A673 (cell line): Measurements from ENCODE around the gene SH3RF3. TPM values are rescaled to one million over a fixed set of nuclear protein-coding genes. Genes with fewer than 3 reads are reported as not detected.

Experiments used
- BruUV-seq: library from RNA; stranded (reverse); fragments of 400-500 nt; replicated peaks from 2 replicates; lab custom pipeline; 2021; lab: Mats Ljungman, UMichigan
- CTCF ChIA-PET: fragments of 300-600 bp; sonication (Branson Sonifier 250); formaldehyde crosslinking; loops from one replicate; lab custom pipeline; 2022; ENCODE audit warnings: antibody characterized with exemption; lab: Charles Lee
- POLR2A ChIA-PET: fragments of 300-600 bp; sonication (Branson Sonifier 250); formaldehyde crosslinking; loops from one replicate; lab custom pipeline; 2022; ENCODE audit warnings: antibody characterized with exemption; ENCODE audit not compliant: low non-redundant PET; lab: Charles Lee
- DNase-seq: peaks from one replicate; pipeline ENCODE4 v3.0.0-alpha.2; 2015; ENCODE audit warnings: low spot score
- H3K27ac ChIP-seq: fragments of 200-600 bp; sonication (generic); 2 replicates; pipeline ENCODE4 v1.5.1; 2016; ENCODE audit warnings: mixed run types, low read depth, mild to moderate bottlenecking, mixed read lengths, antibody characterized with exemption, low read length; ENCODE audit not compliant: poor library complexity, severe bottlenecking
- H3K27me3 ChIP-seq: fragments of 200-600 bp; sonication (generic); replicated peaks from 2 replicates; pipeline ENCODE4 v1.6.1; 2017; ENCODE audit warnings: mixed run types, low read depth, mild to moderate bottlenecking, mixed read lengths, antibody characterized with exemption, low read length; ENCODE audit not compliant: insufficient read depth, poor library complexity
- H3K36me3 ChIP-seq: fragments of 200-600 bp; sonication (generic); 2 replicates; pipeline ENCODE4 v1.6.1; 2016; ENCODE audit warnings: mixed run types, mild to moderate bottlenecking, mixed read lengths, antibody characterized with exemption, low read length; ENCODE audit not compliant: insufficient read depth, poor library complexity, severe bottlenecking
- H3K4me1 ChIP-seq: fragments of 200-600 bp; sonication (generic); 2 replicates; pipeline ENCODE4 v1.6.1; 2017; ENCODE audit warnings: mixed run types, mild to moderate bottlenecking, mixed read lengths, antibody characterized with exemption, low read length; ENCODE audit not compliant: insufficient read depth, poor library complexity, severe bottlenecking
- H3K4me3 ChIP-seq: fragments of 200-600 bp; sonication (generic); 2 replicates; pipeline ENCODE4 v1.5.1; 2016; ENCODE audit warnings: low read depth, mixed run types, mild to moderate bottlenecking, mixed read lengths, low read length; ENCODE audit not compliant: poor library complexity, severe bottlenecking
- H3K9me3 ChIP-seq: fragments of 200-600 bp; sonication (generic); 2 replicates; pipeline ENCODE4 v1.6.1; 2016; ENCODE audit warnings: mixed run types, low read depth, mild to moderate bottlenecking, mixed read lengths, antibody characterized with exemption, low read length; ENCODE audit not compliant: poor library complexity, severe bottlenecking
- EZH2 ChIP-seq: fragments of 200-600 bp; sonication (generic); IDR thresholded peaks from 2 replicates; pipeline ENCODE4 v1.6.1; 2017; ENCODE audit warnings: borderline replicate concordance, low read depth, mild to moderate bottlenecking, mixed read lengths, antibody characterized with exemption, low read length; ENCODE audit not compliant: poor library complexity, severe bottlenecking
- intact Hi-C: fragments of 100-400 bp; cut with micrococcal nuclease; formaldehyde crosslinking; loops from one replicate; pipeline ENCODE4 v1.10.0; 2022; ENCODE audit not compliant: unreplicated experiment
- total RNA-seq: library from RNA; stranded (reverse); gene quantifications from 2 replicates; pipeline ENCODE4 v1.2.3, GENCODE V29; 2021
- TF ChIP-seq, protein P1 (sequence below): fragments of 300-800, 200-600 bp; sonication (generic); conservative IDR thresholded peaks from 2 replicates; pipeline ENCODE4 v1.5.1; 2017; ENCODE audit warnings: low read depth, mild to moderate bottlenecking, antibody characterized with exemption, low read length, moderate library complexity, mixed read lengths

SH3RF3 gene
- total RNA-seq, 1 experiment from 2014 or later, result 0.15 TPM

- POLR2A ChIA-PET, result no interaction called here
- TF ChIP-seq EZH2, result no peak
- TF ChIP-seq, protein P1, sequence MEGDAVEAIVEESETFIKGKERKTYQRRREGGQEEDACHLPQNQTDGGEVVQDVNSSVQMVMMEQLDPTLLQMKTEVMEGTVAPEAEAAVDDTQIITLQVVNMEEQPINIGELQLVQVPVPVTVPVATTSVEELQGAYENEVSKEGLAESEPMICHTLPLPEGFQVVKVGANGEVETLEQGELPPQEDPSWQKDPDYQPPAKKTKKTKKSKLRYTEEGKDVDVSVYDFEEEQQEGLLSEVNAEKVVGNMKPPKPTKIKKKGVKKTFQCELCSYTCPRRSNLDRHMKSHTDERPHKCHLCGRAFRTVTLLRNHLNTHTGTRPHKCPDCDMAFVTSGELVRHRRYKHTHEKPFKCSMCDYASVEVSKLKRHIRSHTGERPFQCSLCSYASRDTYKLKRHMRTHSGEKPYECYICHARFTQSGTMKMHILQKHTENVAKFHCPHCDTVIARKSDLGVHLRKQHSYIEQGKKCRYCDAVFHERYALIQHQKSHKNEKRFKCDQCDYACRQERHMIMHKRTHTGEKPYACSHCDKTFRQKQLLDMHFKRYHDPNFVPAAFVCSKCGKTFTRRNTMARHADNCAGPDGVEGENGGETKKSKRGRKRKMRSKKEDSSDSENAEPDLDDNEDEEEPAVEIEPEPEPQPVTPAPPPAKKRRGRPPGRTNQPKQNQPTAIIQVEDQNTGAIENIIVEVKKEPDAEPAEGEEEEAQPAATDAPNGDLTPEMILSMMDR, result no peak
- no peaks in the 10 kb centered on the region for H3K4me1 ChIP-seq
- no peak overlapping the region for H3K4me3 ChIP-seq
- no peak for DNase-seq
- intact Hi-C loops, result no loop called here
- H3K27ac ChIP-seq, result no peak overlapping the region
- no peaks in the 10 kb centered on the region for H3K9me3 ChIP-seq
- CTCF ChIA-PET, result no interaction called here
- BruUV-seq, result no TSS peak
- no peaks in the 10 kb centered on the region for H3K27me3 ChIP-seq
- H3K36me3 ChIP-seq, result no peaks in the 10 kb centered on the region
These were observed 240.7 kb downstream of the SH3RF3 start for GRCh38 chr2:109369671-109370191.

GRCh38 chr2:109370399-109371035 is 241.5 kb downstream of the SH3RF3 start:
- POLR2A ChIA-PET, result no interaction called here
- no TSS peak for BruUV-seq
- Histone ChIP-seq H3K36me3 (no peaks in the 10 kb centered on the region), H3K27me3 (no peaks in the 10 kb centered on the region), H3K4me1 (no peaks in the 10 kb centered on the region), H3K9me3 (no peaks in the 10 kb centered on the region), H3K27ac (no peak overlapping the region), H3K4me3 (no peak overlapping the region)
- CTCF ChIA-PET, result no interaction called here
- no peak for DNase-seq
- intact Hi-C loops, result no loop called here
- no peak for TF ChIP-seq EZH2
- TF ChIP-seq, protein P1, result no peak

- intact Hi-C loops, result no loop called here
- Histone ChIP-seq H3K27ac (no peak overlapping the region), H3K27me3 (no peaks in the 10 kb centered on the region), H3K4me3 (no peak overlapping the region), H3K4me1 (no peaks in the 10 kb centered on the region), H3K9me3 (no peaks in the 10 kb centered on the region), H3K36me3 (no peaks in the 10 kb centered on the region)
- ChIA-PET POLR2A (no interaction called here), CTCF (no interaction called here)
- no peak for TF ChIP-seq EZH2
- TF ChIP-seq, protein P1, result no peak
- no TSS peak for BruUV-seq
- DNase-seq, result no peak
These were observed 242.6 kb downstream of the SH3RF3 start for GRCh38 chr2:109371481-109372170.
